Stimulated activated naive CD8-positive, alpha-beta T cell treated with anti-CD3 and anti-CD28 coated beads, Interleukin-15, Interleukin-2, amounts not matched to agents 100 ng/mL and 50 ng/mL, for 24 hours (primary cell): Measurements from ENCODE around the gene AQP2.
A peak's percentile ranks its signal among the peaks of the same experiment; 100 is the strongest.

Experiments used
- H3K27ac Mint-ChIP-seq: one replicate; pipeline ENCODE4 v1.8.0; 2021; ENCODE audit warnings: mild to moderate bottlenecking, mixed read lengths
- H3K27me3 Mint-ChIP-seq: one replicate; pipeline ENCODE4 v1.8.0; 2021; ENCODE audit warnings: mixed read lengths
- H3K36me3 Mint-ChIP-seq: one replicate; pipeline ENCODE4 v1.8.0; 2021; ENCODE audit warnings: low read depth, mixed read lengths
- H3K4me1 Mint-ChIP-seq: one replicate; pipeline ENCODE4 v1.8.0; 2021; ENCODE audit warnings: low read depth, mixed read lengths
- H3K4me3 Mint-ChIP-seq: one replicate; pipeline ENCODE4 v1.8.0; 2021; ENCODE audit warnings: mild to moderate bottlenecking, mixed read lengths
- H3K9me3 Mint-ChIP-seq: one replicate; pipeline ENCODE4 v1.8.0; 2021; ENCODE audit warnings: mixed read lengths

Gene AQP2

DNA sequence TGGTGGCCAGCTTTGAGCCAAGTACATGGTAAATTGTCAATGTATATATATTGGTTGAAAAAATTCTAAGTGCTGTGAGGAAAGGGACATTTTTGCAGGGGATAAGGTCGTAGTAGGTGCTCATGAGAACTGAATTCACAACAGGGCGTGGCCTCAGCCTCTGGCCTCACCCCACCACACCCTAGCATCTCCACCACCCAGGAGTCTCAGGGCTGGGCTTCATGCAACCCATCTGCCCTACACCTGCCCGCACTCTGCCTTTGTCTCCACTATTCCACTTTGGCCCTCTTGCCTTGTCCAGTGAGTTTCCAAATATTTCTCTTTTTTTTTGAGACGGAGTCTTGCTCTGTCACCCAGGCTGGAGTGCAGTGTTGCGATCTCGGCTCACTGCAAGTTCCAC lies 22.1 kb upstream of the AQP2 start:
- H3K4me1 Mint-ChIP-seq = peaks cover 8% of the 10 kb centered on the region

GRCh38 chr12:49929581-49929980 lies 21.0 kb upstream of the AQP2 start:
- H3K27ac Mint-ChIP-seq = no peak overlapping the region
- H3K4me1 Mint-ChIP-seq = peaks cover 8% of the 10 kb centered on the region
- no peaks in the 10 kb centered on the region for H3K9me3 Mint-ChIP-seq
- H3K4me3 Mint-ChIP-seq = no peak overlapping the region
- no peaks in the 10 kb centered on the region for H3K36me3 Mint-ChIP-seq
- no peaks in the 10 kb centered on the region for H3K27me3 Mint-ChIP-seq

More for the DNA sequence above, 22.1 kb upstream of the AQP2 start:
- no peaks in the 10 kb centered on the region for H3K9me3 Mint-ChIP-seq
- no peak overlapping the region for H3K4me3 Mint-ChIP-seq
- no peaks in the 10 kb centered on the region for H3K27me3 Mint-ChIP-seq
- H3K27ac Mint-ChIP-seq = no peak overlapping the region
- no peaks in the 10 kb centered on the region for H3K36me3 Mint-ChIP-seq

GRCh38 chr12:49930515-49931288 lies 19.8 kb upstream of the AQP2 start:
- no peaks in the 10 kb centered on the region for H3K9me3 Mint-ChIP-seq
- H3K36me3 Mint-ChIP-seq = no peaks in the 10 kb centered on the region
- no peak overlapping the region for H3K4me3 Mint-ChIP-seq
- no peaks in the 10 kb centered on the region for H3K27me3 Mint-ChIP-seq
- H3K4me1 Mint-ChIP-seq = peaks cover 8% of the 10 kb centered on the region
- H3K27ac Mint-ChIP-seq = no peak overlapping the region

GRCh38 chr12:49932023-49932422 lies 18.5 kb upstream of the AQP2 start:
- no peaks in the 10 kb centered on the region for H3K9me3 Mint-ChIP-seq
- no peaks in the 10 kb centered on the region for H3K27me3 Mint-ChIP-seq
- H3K4me1 Mint-ChIP-seq = peaks cover 8% of the 10 kb centered on the region
- H3K4me3 Mint-ChIP-seq = no peak overlapping the region
- no peak overlapping the region for H3K27ac Mint-ChIP-seq
- H3K36me3 Mint-ChIP-seq = no peaks in the 10 kb centered on the region

GRCh38 chr12:49932533-49933130 lies 17.9 kb upstream of the AQP2 start:
- Mint-ChIP-seq H3K36me3 (no peaks in the 10 kb centered on the region), H3K27ac (no peak overlapping the region), H3K27me3 (no peaks in the 10 kb centered on the region), H3K4me1 (peaks cover 8% of the 10 kb centered on the region), H3K9me3 (no peaks in the 10 kb centered on the region), H3K4me3 (no peak overlapping the region)

- no peaks in the 10 kb centered on the region for H3K27me3 Mint-ChIP-seq
- peaks cover 8% of the 10 kb centered on the region for H3K4me1 Mint-ChIP-seq
- H3K9me3 Mint-ChIP-seq = no peaks in the 10 kb centered on the region
- no peak overlapping the region for H3K27ac Mint-ChIP-seq
- no peaks in the 10 kb centered on the region for H3K36me3 Mint-ChIP-seq
- no peak overlapping the region for H3K4me3 Mint-ChIP-seq
Measured at GRCh38 chr12:49933796-49934195, 16.7 kb upstream of the AQP2 start.

DNA sequence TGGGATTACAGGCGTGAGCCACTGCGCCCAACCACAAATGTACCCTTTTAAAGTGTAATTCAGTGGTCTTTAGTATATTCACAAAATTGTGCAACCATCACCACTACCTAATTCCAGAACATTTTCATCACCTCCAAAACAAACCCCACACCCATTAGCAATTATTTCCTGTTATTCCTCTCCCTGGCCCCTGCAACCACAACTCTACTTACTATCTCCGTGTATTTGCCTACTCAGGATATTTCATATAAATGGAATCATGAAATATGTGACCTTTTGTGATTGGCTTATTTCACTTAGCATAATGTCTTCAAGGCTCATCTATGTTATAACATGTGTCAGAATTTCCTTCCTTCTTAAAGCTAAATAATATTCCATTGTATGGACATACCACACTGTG lies 16.0 kb upstream of the AQP2 start:
- H3K4me1 Mint-ChIP-seq = peaks cover 8% of the 10 kb centered on the region
- H3K4me3 Mint-ChIP-seq = no peak overlapping the region
- H3K27me3 Mint-ChIP-seq = no peaks in the 10 kb centered on the region
- H3K27ac Mint-ChIP-seq = no peak overlapping the region
- no peaks in the 10 kb centered on the region for H3K9me3 Mint-ChIP-seq
- no peaks in the 10 kb centered on the region for H3K36me3 Mint-ChIP-seq

DNA sequence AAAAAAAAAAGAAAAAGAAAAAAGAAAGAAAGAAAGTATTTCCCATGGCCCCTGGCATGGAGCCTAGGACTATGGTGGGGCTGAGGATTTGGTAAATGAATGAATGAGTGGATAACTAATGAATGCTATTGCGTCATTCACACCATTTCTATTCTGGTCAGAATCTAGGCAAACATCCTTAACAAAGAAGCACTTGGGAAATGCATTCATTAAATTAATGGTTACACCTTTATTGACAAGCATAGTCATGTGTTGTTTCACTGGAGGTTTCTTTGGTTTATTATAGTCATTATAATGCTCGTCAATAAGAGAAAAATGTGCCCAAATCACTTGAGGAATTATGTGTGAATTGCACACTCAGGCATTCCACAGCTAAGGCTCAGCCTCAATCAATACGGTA lies 13.6 kb upstream of the AQP2 start:
- Mint-ChIP-seq H3K27me3 (no peaks in the 10 kb centered on the region), H3K9me3 (no peaks in the 10 kb centered on the region), H3K36me3 (no peaks in the 10 kb centered on the region), H3K4me1 (no peaks in the 10 kb centered on the region), H3K27ac (no peak overlapping the region), H3K4me3 (no peak overlapping the region)

- Mint-ChIP-seq H3K36me3 (no peaks in the 10 kb centered on the region), H3K4me1 (no peaks in the 10 kb centered on the region), H3K27ac (no peak overlapping the region), H3K4me3 (no peak overlapping the region), H3K27me3 (no peaks in the 10 kb centered on the region), H3K9me3 (no peaks in the 10 kb centered on the region)
Measured at GRCh38 chr12:49937639-49938300, 12.8 kb upstream of the AQP2 start.

DNA sequence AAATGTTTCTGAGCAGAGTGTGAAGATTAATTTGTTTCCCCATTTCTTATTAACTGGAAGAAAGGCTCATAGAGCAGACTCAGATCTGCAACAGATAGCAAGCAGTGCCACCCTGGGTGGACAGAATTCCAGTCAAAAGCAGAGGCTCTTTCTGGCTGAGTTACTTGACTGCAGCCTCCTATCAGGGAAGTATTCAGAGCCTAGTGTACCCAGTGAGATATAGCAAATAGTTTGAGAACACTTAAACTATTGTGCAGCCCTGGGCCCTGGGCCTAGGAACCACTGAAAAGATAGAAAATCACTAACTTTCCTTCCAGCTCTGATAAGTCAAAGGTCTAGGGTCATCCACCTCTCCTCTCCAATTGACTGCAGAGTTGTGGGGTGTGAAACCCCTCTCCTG lies 11.2 kb upstream of the AQP2 start:
- H3K27me3 Mint-ChIP-seq = no peaks in the 10 kb centered on the region
- H3K4me1 Mint-ChIP-seq = peaks cover 2% of the 10 kb centered on the region
- no peak overlapping the region for H3K27ac Mint-ChIP-seq

DNA sequence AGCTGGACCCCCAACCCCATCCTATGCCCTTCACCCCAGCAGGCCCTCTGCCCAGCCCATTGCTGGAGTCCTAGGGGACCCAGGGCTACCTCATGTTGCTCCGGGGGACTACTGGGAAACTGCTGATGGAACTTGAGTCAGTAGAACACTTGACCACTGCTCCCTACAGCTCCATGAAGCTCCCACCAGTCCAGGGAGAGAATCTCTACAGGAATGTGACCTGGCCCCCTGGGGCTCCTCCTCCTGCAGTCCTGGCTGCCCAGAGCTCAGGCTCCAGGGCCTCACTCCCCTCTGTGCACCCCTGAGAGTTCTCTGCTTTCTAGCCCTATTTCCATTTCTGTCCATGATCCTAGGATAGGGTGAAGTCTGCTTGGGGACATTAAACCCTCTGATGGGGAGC lies 10.8 kb upstream of the AQP2 start:
- Mint-ChIP-seq H3K4me1 (peaks cover 6% of the 10 kb centered on the region), H3K36me3 (no peaks in the 10 kb centered on the region), H3K27ac (no peak overlapping the region), H3K27me3 (no peaks in the 10 kb centered on the region), H3K9me3 (no peaks in the 10 kb centered on the region), H3K4me3 (no peak overlapping the region)

More for the DNA sequence above, 11.2 kb upstream of the AQP2 start:
- Mint-ChIP-seq H3K4me3 (no peak overlapping the region), H3K9me3 (no peaks in the 10 kb centered on the region), H3K36me3 (no peaks in the 10 kb centered on the region)

DNA sequence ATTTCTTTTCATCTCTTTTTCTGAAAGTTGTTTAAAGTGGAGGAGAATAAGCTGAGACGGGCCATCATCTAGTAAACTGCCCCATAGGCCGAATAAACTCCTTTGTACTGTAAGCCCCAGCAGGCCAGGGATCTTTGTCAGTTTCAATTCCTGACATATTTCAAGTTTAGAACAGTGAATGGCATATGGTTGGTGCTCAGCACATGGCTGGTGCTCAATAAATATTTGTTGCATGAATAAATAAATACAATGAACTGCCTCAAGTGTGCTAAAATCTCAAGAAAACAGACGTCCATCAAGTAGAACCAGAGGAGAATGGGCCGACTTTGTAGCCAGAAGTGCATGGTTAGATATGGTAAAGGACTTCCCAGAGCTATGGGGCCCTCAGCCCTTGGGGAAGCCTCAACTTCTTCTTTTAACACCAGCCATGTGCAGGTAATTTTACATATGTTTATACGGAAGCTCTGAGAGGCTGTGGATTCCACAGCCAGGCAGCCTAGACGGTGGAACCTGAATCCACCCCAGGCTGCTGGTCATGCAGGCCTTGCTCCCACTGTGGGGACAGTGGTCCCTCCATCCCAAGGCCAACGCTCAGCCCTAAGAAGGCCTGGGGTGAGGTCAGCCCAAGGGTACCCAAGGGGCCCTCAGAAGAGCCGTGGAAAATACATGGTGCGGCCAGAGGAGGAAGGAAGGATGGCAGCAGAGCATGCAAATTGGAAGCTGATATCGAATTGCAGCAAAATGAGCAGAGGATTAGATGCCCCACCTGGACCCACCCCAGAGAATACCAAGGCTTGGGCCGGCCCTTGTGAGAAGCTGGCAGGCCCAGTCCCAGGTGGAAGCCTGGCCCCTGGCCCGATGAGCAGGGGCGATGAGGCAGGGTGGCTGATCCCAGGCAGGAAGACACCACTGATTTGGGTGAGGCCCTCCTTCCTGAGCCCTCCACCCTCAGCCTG lies 8.7 kb upstream of the AQP2 start:
- no peaks in the 10 kb centered on the region for H3K9me3 Mint-ChIP-seq
- H3K4me1 Mint-ChIP-seq = peaks cover 27% of the 10 kb centered on the region
- peak overlapping the region; percentile 31 for H3K27ac Mint-ChIP-seq
- H3K27me3 Mint-ChIP-seq = no peaks in the 10 kb centered on the region
- no peaks in the 10 kb centered on the region for H3K36me3 Mint-ChIP-seq
- no peak overlapping the region for H3K4me3 Mint-ChIP-seq

DNA sequence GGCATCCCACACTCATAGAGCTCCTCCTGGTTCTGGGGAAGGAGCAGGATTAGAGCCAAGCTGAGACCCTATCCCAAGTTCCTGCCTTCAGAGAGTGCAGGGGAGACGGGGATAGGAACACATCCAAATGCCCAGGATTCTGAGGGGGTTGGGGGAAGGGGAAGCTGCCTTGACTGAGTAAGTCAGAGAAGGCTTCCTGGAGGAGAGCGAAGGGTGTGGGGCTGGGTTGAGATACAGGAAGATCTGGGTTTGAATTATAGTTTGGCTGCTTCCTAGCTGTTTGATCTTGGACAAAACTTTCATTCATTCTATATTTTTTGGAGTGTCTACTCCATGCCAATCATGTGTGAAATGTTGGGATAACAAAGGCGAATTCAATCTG lies 8.0 kb upstream of the AQP2 start:
- Mint-ChIP-seq H3K9me3 (no peaks in the 10 kb centered on the region), H3K27me3 (no peaks in the 10 kb centered on the region), H3K4me1 (peaks cover 27% of the 10 kb centered on the region), H3K27ac (no peak overlapping the region), H3K4me3 (no peak overlapping the region), H3K36me3 (no peaks in the 10 kb centered on the region)

GRCh38 chr12:49942921-49943624 lies 7.5 kb upstream of the AQP2 start:
- H3K4me1 Mint-ChIP-seq = peaks cover 27% of the 10 kb centered on the region
- H3K27me3 Mint-ChIP-seq = no peaks in the 10 kb centered on the region
- no peak overlapping the region for H3K27ac Mint-ChIP-seq
- H3K36me3 Mint-ChIP-seq = no peaks in the 10 kb centered on the region
- H3K4me3 Mint-ChIP-seq = no peak overlapping the region
- H3K9me3 Mint-ChIP-seq = no peaks in the 10 kb centered on the region
